SJSA1 (cell line): ENCODE measurements around the gene DNAJB4. TPM values are rescaled to one million over a fixed set of nuclear protein-coding genes. Genes with fewer than 3 reads are reported as not detected.

Experiments used
- DNase-seq, 2 experiments: peaks; one replicate each; pipeline ENCODE4 v3.0.0-alpha.2; 2015 to 2020; ENCODE audit warnings: low spot score in 2 of 2, low read depth in 1 of 2
- H3K27ac ChIP-seq: fragments of 250-450 bp; sonication (Bioruptor Pico); 2 replicates; pipeline ENCODE4 v1.5.1; 2020; ENCODE audit warnings: mild to moderate bottlenecking, moderate library complexity
- H3K27me3 ChIP-seq: fragments of 250-450 bp; sonication (Bioruptor Pico); replicated peaks from 2 replicates; pipeline ENCODE4 v1.5.1; 2020; ENCODE audit warnings: mild to moderate bottlenecking, moderate library complexity
- H3K36me3 ChIP-seq: fragments of 250-450 bp; sonication (Bioruptor Pico); 2 replicates; pipeline ENCODE4 v1.5.1; 2020; ENCODE audit warnings: mild to moderate bottlenecking
- H3K4me1 ChIP-seq: fragments of 250-450 bp; sonication (Bioruptor Pico); replicated peaks from 2 replicates; pipeline ENCODE4 v1.6.1; 2021; ENCODE audit warnings: mild to moderate bottlenecking
- H3K4me3 ChIP-seq: fragments of 250-450 bp; sonication (Bioruptor Pico); 2 replicates; pipeline ENCODE4 v1.5.1; 2020; ENCODE audit warnings: mild to moderate bottlenecking
- H3K9me3 ChIP-seq: fragments of 250-450 bp; sonication (Bioruptor Pico); replicated peaks from 2 replicates; pipeline ENCODE4 v1.5.1; 2020; ENCODE audit warnings: mild to moderate bottlenecking
- total RNA-seq: library from RNA; depleted of rRNA; stranded (reverse); fragments of >200 nt; shearing (Covaris generic); gene quantifications from 2 replicates; pipeline ENCODE4 v1.2.3, GENCODE V29; 2014

The DNAJB4 gene
- total RNA-seq, 1 experiment from 2014 or later, result 75.6 TPM

DNA sequence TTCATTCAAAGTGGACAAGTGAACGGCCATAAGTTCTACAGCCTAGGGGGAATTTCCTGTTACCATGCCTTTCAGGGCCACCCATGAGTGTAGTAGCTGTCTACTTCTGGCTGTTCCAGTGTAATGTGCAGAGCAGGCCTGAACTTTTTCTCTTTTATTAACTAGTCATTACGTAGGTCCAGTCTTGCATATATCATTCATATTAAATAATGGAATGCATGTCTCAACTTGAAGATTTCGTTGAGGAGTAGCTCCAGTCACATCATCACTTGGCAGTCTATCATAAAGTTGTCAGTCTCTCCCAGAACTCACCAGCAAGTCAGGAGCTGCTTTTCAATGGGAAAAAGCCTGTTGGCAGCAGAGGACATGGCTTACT lies 29.0 kb downstream of the DNAJB4 start:
- Histone ChIP-seq H3K4me1 (peaks cover 6% of the 10 kb centered on the region; the same call in 1 of the 2 replicates), H3K9me3 (no peaks in the 10 kb centered on the region), H3K27ac (no peak overlapping the region), H3K4me3 (no peak overlapping the region), H3K36me3 (no peaks in the 10 kb centered on the region), H3K27me3 (no peaks in the 10 kb centered on the region; the same call in 1 of the 2 replicates)
- DNase-seq, result no peak

DNA sequence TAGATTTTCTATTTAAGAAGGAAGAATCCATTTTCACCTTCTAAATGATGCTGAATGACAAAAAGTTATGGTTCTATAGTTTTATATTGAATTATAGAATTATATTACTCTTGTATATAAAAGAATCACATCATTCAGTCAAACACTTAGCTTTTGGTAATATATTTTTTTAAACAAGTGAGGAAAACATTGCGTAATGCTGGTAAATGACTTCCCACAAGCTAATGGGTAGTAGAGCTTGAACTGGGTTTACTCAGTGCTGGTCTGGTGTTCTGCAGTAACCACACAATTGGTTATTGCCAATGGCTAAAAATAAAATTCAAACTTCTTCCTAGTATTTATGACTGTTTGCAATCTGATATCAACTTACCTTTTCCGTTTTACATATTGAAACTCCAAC lies 30.4 kb downstream of the DNAJB4 start:
- Histone ChIP-seq H3K4me3 (no peak overlapping the region), H3K36me3 (no peaks in the 10 kb centered on the region), H3K27ac (no peak overlapping the region), H3K4me1 (peaks cover 6% of the 10 kb centered on the region; the same call in 1 of the 2 replicates), H3K9me3 (no peaks in the 10 kb centered on the region), H3K27me3 (no peaks in the 10 kb centered on the region; the same call in 1 of the 2 replicates)
- DNase-seq, result no peak

DNA sequence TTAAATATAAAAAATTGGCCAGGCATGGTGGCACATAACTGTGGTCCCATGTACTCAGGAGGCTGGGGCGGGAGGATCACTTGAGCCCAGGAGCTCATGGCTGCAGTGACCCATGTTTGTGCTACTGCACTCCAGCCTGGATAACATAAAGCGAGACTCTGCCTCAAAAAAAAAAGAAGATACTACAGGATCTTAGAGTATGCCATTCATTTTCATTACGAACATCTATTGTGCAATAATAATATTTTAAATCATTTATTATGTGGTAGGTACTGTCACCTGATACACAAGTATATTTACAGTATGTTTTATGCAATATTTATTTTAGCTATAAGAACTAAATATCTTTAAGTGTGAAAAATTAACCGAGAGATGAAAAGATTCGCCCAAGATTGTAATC lies 31.7 kb downstream of the DNAJB4 start:
- no peaks in the 10 kb centered on the region for H3K9me3 ChIP-seq
- H3K4me1 ChIP-seq, result peaks cover 6% of the 10 kb centered on the region; the same call in 1 of the 2 replicates
- H3K27ac ChIP-seq, result no peak overlapping the region
- no peak overlapping the region for H3K4me3 ChIP-seq
- H3K36me3 ChIP-seq, result no peaks in the 10 kb centered on the region
- H3K27me3 ChIP-seq, result no peaks in the 10 kb centered on the region; the same call in 1 of the 2 replicates
- DNase-seq, result no peak

DNA sequence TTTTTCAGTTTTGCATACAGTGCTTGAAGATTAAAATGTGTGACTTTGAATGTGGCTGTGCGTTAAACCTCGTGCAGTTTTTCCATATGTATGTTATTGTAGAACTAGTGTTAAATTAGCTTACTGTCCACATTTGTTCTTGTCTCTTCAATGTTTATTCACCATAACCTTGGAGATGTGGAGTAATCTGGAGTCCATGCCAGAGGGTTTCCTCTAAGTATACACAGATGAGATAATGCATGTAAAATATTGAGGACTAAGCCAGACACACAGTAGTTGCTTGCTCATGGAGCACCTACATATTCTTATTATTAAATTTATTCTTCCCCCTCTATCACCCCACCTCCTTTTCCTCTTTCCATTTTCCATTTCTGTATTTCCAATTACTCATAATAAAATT lies 33.3 kb downstream of the DNAJB4 start:
- DNase-seq, result no peak
- no peak overlapping the region for H3K4me3 ChIP-seq
- H3K27me3 ChIP-seq, result no peaks in the 10 kb centered on the region; the same call in 1 of the 2 replicates
- H3K9me3 ChIP-seq, result no peaks in the 10 kb centered on the region
- H3K36me3 ChIP-seq, result no peaks in the 10 kb centered on the region
- peaks cover 6% of the 10 kb centered on the region; the same call in 1 of the 2 replicates for H3K4me1 ChIP-seq
- H3K27ac ChIP-seq, result no peak overlapping the region

DNA sequence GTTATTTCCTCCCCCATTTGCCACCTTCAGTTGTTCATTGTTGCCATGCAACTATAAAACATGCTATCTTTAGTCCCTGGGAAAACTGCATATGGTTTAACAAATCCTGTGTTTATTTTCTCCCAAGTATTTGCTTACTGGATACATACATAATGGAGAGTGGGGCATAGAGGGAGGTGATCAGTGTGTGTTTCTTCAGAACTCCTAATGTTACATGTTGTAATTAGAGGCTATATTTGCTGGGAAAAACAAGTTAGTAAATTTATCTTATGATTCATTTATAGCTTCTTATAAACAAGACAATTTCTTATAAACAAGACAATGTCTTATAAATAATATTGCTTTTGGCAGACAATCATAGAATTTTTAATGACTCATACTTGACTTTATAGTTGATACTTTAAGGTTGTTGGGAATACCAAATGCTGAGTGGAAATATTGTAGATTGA lies 33.8 kb downstream of the DNAJB4 start:
- Histone ChIP-seq H3K4me1 (peaks cover 6% of the 10 kb centered on the region; the same call in 1 of the 2 replicates), H3K36me3 (no peaks in the 10 kb centered on the region), H3K4me3 (no peak overlapping the region), H3K27me3 (no peaks in the 10 kb centered on the region; the same call in 1 of the 2 replicates), H3K9me3 (no peaks in the 10 kb centered on the region), H3K27ac (no peak overlapping the region)
- peak in 1 of 2 experiments; percentile 4 for DNase-seq

DNA sequence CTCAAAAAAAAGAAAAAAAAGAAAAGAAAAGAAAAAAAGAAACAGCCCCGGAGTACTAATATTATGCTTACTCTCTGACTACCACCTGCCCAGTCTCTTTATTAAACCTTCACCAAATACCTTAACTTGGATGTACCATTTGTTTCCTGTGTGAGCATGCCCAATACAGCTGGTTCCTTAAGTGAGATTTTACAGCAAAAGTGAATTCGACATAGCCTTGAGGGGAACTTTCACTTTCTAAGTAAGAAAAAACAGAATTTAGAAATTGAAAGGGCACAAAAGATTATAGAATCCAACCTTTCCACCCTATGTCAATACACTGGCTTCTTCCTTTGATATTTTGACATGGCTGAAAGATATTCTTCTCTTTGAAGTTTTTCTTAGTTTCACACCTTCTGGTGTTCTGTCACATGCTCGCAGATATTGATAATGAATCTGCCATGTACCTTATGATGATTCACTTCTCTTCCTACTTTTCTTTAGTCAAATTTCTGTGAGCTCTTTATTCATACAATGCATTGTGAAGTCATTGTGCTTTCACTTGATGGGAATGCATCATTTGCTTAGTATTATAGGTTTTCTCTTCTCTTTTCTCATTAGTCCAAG lies 35.8 kb downstream of the DNAJB4 start:
- Histone ChIP-seq H3K27me3 (no peaks in the 10 kb centered on the region), H3K36me3 (no peaks in the 10 kb centered on the region), H3K4me3 (no peak overlapping the region)

DNA sequence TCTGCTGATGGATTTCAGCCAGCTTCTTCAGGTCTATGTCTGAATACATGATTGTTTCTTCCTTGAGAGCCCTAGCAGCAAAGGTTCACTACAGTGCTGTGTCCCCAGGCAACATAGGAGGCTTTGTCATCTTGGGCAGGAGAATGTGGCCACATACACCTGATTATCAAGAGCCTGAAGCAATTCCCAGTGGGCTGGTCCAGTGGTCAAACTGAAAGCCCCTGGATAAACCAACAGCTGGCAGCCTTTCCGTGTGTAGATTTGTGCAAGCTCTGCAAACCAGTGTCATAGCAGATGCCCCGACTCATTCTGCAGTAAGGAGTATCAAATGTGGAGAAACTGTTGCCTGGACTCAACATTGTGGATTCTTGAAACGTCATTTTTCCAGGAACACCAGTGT lies 38.7 kb downstream of the DNAJB4 start:
- Histone ChIP-seq H3K27me3 (no peaks in the 10 kb centered on the region), H3K9me3 (no peaks in the 10 kb centered on the region), H3K4me1 (peaks cover under 1% of the 10 kb centered on the region; the same call in 1 of the 2 replicates), H3K27ac (no peak overlapping the region), H3K36me3 (no peaks in the 10 kb centered on the region), H3K4me3 (no peak overlapping the region)
- DNase-seq, result no peak

More for the DNA sequence above, 35.8 kb downstream of the DNAJB4 start:
- H3K9me3 ChIP-seq, result no peaks in the 10 kb centered on the region
- peaks cover 6% of the 10 kb centered on the region; the same call in 1 of the 2 replicates for H3K4me1 ChIP-seq
- no peak for DNase-seq
- no peak overlapping the region for H3K27ac ChIP-seq

DNA sequence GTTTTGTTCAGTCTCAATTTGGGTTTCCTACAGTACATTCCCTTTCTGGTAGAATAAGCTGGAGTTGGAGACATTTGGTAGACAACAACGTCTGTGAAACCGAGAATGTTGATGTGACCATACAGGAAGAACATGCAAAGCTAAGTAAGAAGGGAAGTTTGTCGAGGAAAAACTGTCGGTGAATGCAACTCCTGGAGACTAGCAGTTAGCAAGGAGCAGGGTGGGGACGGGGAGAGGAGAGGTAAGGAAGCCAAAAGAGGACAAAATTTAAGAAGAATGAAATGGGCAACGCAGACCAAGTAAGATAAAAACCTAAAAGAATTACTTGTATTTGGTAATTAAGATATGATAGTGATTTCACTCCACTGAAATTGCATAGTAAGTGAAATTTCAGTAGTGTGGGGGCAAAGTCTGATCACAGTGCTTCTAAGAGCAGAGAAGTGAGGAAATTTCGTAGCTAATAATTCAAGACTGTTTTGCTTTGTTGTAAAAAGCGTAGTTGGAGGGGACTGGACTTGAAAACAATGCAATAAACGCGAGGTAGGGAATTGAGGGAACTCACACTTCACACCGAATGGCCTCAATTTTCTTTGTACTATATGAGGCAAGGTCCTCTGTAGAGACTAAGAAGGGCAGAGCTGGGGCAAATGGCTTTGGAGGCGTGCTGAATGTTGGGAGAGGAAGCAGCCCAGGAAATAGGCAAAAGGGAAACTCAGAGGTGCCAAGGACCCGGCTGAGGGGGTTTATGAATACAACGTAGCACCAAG lies 40.2 kb downstream of the DNAJB4 start:
- Histone ChIP-seq H3K4me1 (no peaks in the 10 kb centered on the region), H3K9me3 (no peaks in the 10 kb centered on the region), H3K36me3 (no peaks in the 10 kb centered on the region), H3K27ac (no peak overlapping the region), H3K27me3 (no peaks in the 10 kb centered on the region), H3K4me3 (no peak overlapping the region)
- no peak for DNase-seq

DNA sequence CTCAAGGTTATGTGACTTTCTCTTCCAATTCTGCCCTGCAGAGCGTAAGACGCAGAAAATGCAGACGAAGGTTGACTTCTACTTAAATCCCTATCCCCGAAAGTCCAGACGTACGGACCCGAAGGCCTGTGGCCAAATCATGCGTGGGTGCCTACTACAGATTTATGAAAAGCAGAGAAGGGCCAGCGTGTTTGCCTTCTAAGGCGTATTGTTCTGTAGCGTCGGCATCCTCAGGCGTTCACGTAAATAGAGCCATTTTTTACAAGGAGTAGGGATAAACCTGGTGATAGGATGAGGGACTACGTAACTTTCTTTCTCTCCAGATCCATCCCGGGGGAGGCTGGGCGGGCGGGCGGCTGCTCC lies 40.8 kb downstream of the DNAJB4 start:
- Histone ChIP-seq H3K36me3 (no peaks in the 10 kb centered on the region), H3K4me3 (no peak overlapping the region), H3K9me3 (no peaks in the 10 kb centered on the region)

DNA sequence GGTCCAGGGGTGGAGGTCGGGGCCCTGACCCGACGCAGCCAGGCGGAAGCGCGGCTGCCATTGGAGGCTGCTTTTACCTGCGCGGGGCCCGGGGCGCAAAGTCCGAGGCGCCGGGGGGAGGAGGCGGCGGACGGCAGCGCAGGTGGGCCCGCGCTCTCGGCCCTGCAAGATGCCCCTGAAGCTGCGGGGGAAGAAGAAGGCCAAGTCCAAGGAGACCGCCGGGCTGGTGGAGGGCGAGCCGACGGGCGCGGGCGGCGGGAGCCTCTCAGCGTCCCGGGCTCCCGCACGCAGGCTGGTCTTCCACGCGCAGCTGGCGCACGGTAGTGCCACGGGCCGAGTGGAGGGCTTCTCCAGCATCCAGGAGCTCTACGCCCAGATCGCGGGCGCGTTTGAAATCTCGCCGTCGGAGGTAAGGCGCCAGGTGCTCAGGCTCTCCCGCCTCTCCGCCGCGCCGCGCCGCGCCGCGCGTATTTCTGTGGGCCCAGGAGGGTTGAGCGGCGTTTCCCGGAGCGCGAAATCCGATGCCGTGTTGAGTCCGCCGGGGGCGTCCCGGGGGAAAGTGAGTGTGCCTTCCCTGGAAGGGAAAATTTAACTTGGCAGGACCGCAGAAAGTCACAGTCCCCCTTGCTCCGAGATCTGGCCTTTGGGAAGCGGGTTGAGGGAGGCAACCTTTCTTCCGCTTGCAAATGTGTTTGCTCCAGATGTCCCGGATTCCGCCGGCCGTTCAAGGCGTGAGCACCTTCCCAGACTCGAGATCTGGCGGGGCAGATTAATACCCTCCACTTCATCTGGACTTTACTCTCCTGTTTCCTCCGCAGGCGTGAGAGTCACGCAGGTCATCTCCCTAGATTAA lies 41.4 kb downstream of the DNAJB4 start, which contains the start of gene GIPC2:
Gene GIPC2, plus strand, starts transcription at position 41 of the 853 bp plus-strand sequence. Its CDS starts 129 bp downstream, at position 170.
- Histone ChIP-seq H3K4me3 (no peak within 1 kb of the TSS), H3K27me3 (no peaks in the 10 kb centered on the region), H3K36me3 (no peaks in the 10 kb centered on the region), H3K4me1 (no peaks in the 10 kb centered on the region), H3K9me3 (no peaks in the 10 kb centered on the region), H3K27ac (no peak within 1 kb of the TSS)
- DNase-seq, result no peak

More for the DNA sequence above, 40.8 kb downstream of the DNAJB4 start:
- DNase-seq, result no peak
- no peak overlapping the region for H3K27ac ChIP-seq
- no peaks in the 10 kb centered on the region for H3K27me3 ChIP-seq
- H3K4me1 ChIP-seq, result no peaks in the 10 kb centered on the region

DNA sequence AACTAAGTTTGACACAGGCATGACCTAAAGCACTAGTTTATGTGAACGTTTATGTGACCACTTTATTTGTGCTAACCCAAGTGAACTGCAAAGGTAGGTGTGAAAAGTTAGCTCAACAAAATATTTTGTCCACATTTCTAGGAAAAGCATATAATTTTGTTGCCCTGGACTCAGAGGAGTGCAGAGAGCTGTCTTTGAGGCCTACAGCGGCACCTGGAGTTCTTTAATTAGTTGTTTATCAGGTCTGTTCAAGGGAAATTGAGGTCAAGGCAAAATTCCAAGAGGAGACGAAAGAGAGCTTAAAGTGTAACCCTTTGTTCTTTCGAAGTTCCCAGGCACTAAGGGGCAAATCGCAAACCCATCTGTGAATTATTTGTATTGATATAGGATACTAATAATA lies 42.4 kb downstream of the DNAJB4 start:
- H3K9me3 ChIP-seq, result no peaks in the 10 kb centered on the region
- no peaks in the 10 kb centered on the region for H3K27me3 ChIP-seq
- no peaks in the 10 kb centered on the region for H3K36me3 ChIP-seq
- no peak overlapping the region for H3K4me3 ChIP-seq
- no peak overlapping the region for H3K27ac ChIP-seq
- DNase-seq, result no peak
- H3K4me1 ChIP-seq, result no peaks in the 10 kb centered on the region

DNA sequence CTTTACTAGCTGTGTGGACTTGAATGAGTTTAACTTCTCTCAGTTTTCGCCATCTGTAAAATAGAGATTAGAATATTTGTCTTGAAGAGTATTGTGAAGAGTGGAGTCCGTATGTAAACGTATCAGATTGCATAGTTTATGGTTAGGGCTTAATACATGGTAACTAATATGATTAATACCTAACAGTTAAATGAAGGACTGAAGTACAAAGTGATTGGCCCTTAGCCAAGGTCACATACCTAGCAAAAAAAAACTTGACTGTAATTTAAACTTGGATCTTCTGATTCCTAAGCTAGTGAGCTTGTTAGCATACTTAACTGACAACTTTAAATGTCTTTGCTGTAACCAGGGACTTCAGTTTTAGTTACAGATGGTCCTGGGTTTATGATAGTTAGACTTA lies 42.9 kb downstream of the DNAJB4 start:
- H3K27me3 ChIP-seq, result no peaks in the 10 kb centered on the region
- no peaks in the 10 kb centered on the region for H3K36me3 ChIP-seq
- DNase-seq, result no peak
- no peak overlapping the region for H3K4me3 ChIP-seq
- H3K27ac ChIP-seq, result no peak overlapping the region
- H3K4me1 ChIP-seq, result no peaks in the 10 kb centered on the region
- H3K9me3 ChIP-seq, result no peaks in the 10 kb centered on the region

DNA sequence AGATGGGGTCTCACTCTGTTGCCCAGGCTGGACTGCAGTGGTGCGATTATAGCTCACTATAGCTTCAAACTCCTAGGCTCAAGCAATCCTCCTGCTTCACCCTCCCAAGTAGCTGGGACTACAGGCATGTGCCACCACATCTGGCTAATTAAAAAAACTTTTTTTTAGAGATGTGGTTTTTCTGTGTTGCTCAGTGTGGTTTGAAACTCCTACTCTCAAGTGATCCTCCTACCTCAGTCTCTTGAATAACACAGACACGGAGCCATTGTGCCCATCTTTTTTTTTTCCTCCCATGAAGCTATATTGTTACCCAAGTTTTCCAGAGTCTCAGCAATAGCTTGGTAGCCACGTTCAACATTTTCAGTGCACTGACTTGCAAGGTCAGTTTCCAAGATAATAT lies 43.7 kb downstream of the DNAJB4 start:
- no peak for DNase-seq
- no peaks in the 10 kb centered on the region for H3K4me1 ChIP-seq
- no peaks in the 10 kb centered on the region for H3K9me3 ChIP-seq
- no peak overlapping the region for H3K4me3 ChIP-seq
- no peak overlapping the region for H3K27ac ChIP-seq
- no peaks in the 10 kb centered on the region for H3K36me3 ChIP-seq
- H3K27me3 ChIP-seq, result no peaks in the 10 kb centered on the region
